ENCODE measurements around the gene COX15.
"Not testable (repeated sequence)": the region's sequence is repeated elsewhere in the genome, so short reads cannot be mapped to it uniquely, and the experiment has no call there.

COX15 gene

GRCh38 chr10:99732033-99732842, at the start of gene COX15, which contains the start of gene CUTC:
Gene COX15, minus strand, starts transcription at chr10:99732127. Its CDS starts 78 bp downstream, at chr10:99732049.
Gene CUTC, plus strand, starts transcription at chr10:99732234. Its CDS starts 115 bp downstream, at chr10:99732349.
- DNase-seq: peak; percentile 97

- DNase-seq: no peak
Measured at GRCh38 chr10:99779335-99779734, 47.4 kb upstream of the COX15 start.

- no peak for DNase-seq
Measured at GRCh38 chr10:99777918-99778714, 46.2 kb upstream of the COX15 start.

- no peak for DNase-seq
Measured at GRCh38 chr10:99775850-99776249, 43.9 kb upstream of the COX15 start.

GRCh38 chr10:99770408-99771045, 38.6 kb upstream of the COX15 start:
- no peak for DNase-seq

- no peak for DNase-seq
Measured at GRCh38 chr10:99769706-99770105, 37.8 kb upstream of the COX15 start.

- DNase-seq: no peak
Measured at GRCh38 chr10:99768556-99768955, 36.6 kb upstream of the COX15 start.

- DNase-seq: no peak
Measured at GRCh38 chr10:99767901-99768300, 36.0 kb upstream of the COX15 start.

- DNase-seq: no peak
Measured at GRCh38 chr10:99766302-99766681, 34.4 kb upstream of the COX15 start.

GRCh38 chr10:99765672-99766301, 33.9 kb upstream of the COX15 start:
- DNase-seq: no peak

GRCh38 chr10:99761365-99761764, 29.4 kb upstream of the COX15 start:
- no peak for DNase-seq

- no peak for DNase-seq
Measured at GRCh38 chr10:99760321-99760720, 28.4 kb upstream of the COX15 start.

- no peak for DNase-seq
Measured at GRCh38 chr10:99758211-99758891, 26.4 kb upstream of the COX15 start.

GRCh38 chr10:99756159-99756558, 24.2 kb upstream of the COX15 start:
- no peak for DNase-seq

- DNase-seq: no peak
Measured at GRCh38 chr10:99754670-99755069, 22.7 kb upstream of the COX15 start.

GRCh38 chr10:99750641-99751040, 18.7 kb upstream of the COX15 start:
- DNase-seq: no peak

- DNase-seq: no peak
Measured at GRCh38 chr10:99748823-99749451, 17.0 kb upstream of the COX15 start.

- DNase-seq: not testable (repeated sequence)
Measured at GRCh38 chr10:99746166-99746565, 14.2 kb upstream of the COX15 start.

- no peak for DNase-seq
Measured at GRCh38 chr10:99743841-99744240, 11.9 kb upstream of the COX15 start.

GRCh38 chr10:99742701-99743100, 10.8 kb upstream of the COX15 start:
- DNase-seq: no peak

GRCh38 chr10:99742254-99742653, 10.3 kb upstream of the COX15 start:
- DNase-seq: no peak

Measured in midbrain (tissue), 1 donor.